Measurements from ENCODE around the gene OPRD1. TPM values are rescaled to one million over a fixed set of nuclear protein-coding genes. Genes with fewer than 3 reads are reported as not detected.

Gene OPRD1
- total RNA-seq, 2 donors from 2014 or later, result 0.12 to 0.16 TPM

- TF ChIP-seq CTCF (IDR thresholded peaks at IDR 0.05), result no peak
- Histone ChIP-seq H3K36me3 (no peaks in the 10 kb centered on the region), H3K9me3 (no peaks in the 10 kb centered on the region), H3K4me3 (no peak overlapping the region), H3K4me1 (no peaks in the 10 kb centered on the region), H3K9ac (ENCODE audit: low read depth in 2 of 2, low read length in 2 of 2) (no peak overlapping the region), H3K27me3 (no peaks in the 10 kb centered on the region), H3K27ac (no peak overlapping the region)
- intact Hi-C loops (cut with DNase I), result no loop called here
- no peak for DNase-seq
These were observed 8.3 kb upstream of the OPRD1 start for GRCh38 chr1:28803662-28804061.

- intact Hi-C loops (cut with DNase I), result no loop called here
- Histone ChIP-seq H3K9ac (ENCODE audit: low read depth in 2 of 2, low read length in 2 of 2) (no peak overlapping the region), H3K9me3 (no peaks in the 10 kb centered on the region), H3K4me3 (no peak overlapping the region), H3K27ac (no peak overlapping the region), H3K27me3 (no peaks in the 10 kb centered on the region), H3K4me1 (no peaks in the 10 kb centered on the region), H3K36me3 (no peaks in the 10 kb centered on the region)
- DNase-seq, result no peak
- TF ChIP-seq CTCF (IDR thresholded peaks at IDR 0.05), result no peak
These were observed 7.9 kb upstream of the OPRD1 start for GRCh38 chr1:28804071-28804470.

- Histone ChIP-seq H3K27me3 (peaks cover 16% of the 10 kb centered on the region), H3K4me1 (no peaks in the 10 kb centered on the region), H3K9ac (ENCODE audit: low read depth in 2 of 2, low read length in 2 of 2) (no peak overlapping the region), H3K27ac (no peak overlapping the region), H3K36me3 (no peaks in the 10 kb centered on the region), H3K4me3 (no peak overlapping the region), H3K9me3 (no peaks in the 10 kb centered on the region)
- intact Hi-C loops (cut with DNase I), result no loop called here
- DNase-seq, result no peak
- TF ChIP-seq CTCF (IDR thresholded peaks at IDR 0.05), result no peak
These were observed 4.9 kb upstream of the OPRD1 start for GRCh38 chr1:28807046-28807445.

- Histone ChIP-seq H3K9me3 (no peaks in the 10 kb centered on the region), H3K27ac (no peak overlapping the region), H3K36me3 (no peaks in the 10 kb centered on the region), H3K4me1 (no peaks in the 10 kb centered on the region), H3K9ac (ENCODE audit: low read depth in 2 of 2, low read length in 2 of 2) (no peak overlapping the region), H3K4me3 (no peak overlapping the region), H3K27me3 (peaks cover 24% of the 10 kb centered on the region)
- no peak for TF ChIP-seq CTCF (IDR thresholded peaks at IDR 0.05)
- no peak for DNase-seq
- intact Hi-C loops (cut with DNase I), result no loop called here
These were observed 4.0 kb upstream of the OPRD1 start for GRCh38 chr1:28807986-28808385.

- H3K4me1 ChIP-seq, result no peaks in the 10 kb centered on the region
- H3K27me3 ChIP-seq, result peaks cover 40% of the 10 kb centered on the region
- no peak overlapping the region for H3K9ac ChIP-seq (ENCODE audit: low read depth in 2 of 2, low read length in 2 of 2)
- no peak for TF ChIP-seq CTCF (IDR thresholded peaks at IDR 0.05)
- no peaks in the 10 kb centered on the region for H3K36me3 ChIP-seq
- intact Hi-C loops (cut with DNase I), result no loop called here
- H3K9me3 ChIP-seq, result no peaks in the 10 kb centered on the region
- H3K27ac ChIP-seq, result no peak overlapping the region
- H3K4me3 ChIP-seq, result no peak overlapping the region
- DNase-seq, result no peak
These were observed 603 bp upstream of the OPRD1 start for GRCh38 chr1:28811369-28811765.

Data from colonic mucosa (tissue), 4 donors.